Neuron (in vitro differentiated cells): ENCODE data around the gene NECAB3.

Experiments
- H2AFZ ChIP-seq: one replicate; pipeline ENCODE4 v1.6.1; 2013; ENCODE audit warnings: low read depth, mild to moderate bottlenecking, inconsistent platforms, low read length, moderate library complexity
- H3K27me3 ChIP-seq: one replicate; pipeline ENCODE4 v1.6.1; 2013; ENCODE audit warnings: low read length; ENCODE audit not compliant: insufficient read depth
- H3K36me3 ChIP-seq: one replicate; pipeline ENCODE4 v1.6.1; 2013; ENCODE audit warnings: low read length; ENCODE audit not compliant: insufficient read depth
- H3K4me1 ChIP-seq: one replicate; pipeline ENCODE4 v1.6.1; 2013; ENCODE audit warnings: low read length; ENCODE audit not compliant: insufficient read depth
- H3K4me3 ChIP-seq: 2 replicates; pipeline ENCODE4 v1.5.1; 2013; ENCODE audit warnings: mild to moderate bottlenecking, low read length, moderate library complexity
- H3K9me3 ChIP-seq: one replicate; pipeline ENCODE4 v1.6.1; 2013; ENCODE audit warnings: low read length

Gene NECAB3

DNA sequence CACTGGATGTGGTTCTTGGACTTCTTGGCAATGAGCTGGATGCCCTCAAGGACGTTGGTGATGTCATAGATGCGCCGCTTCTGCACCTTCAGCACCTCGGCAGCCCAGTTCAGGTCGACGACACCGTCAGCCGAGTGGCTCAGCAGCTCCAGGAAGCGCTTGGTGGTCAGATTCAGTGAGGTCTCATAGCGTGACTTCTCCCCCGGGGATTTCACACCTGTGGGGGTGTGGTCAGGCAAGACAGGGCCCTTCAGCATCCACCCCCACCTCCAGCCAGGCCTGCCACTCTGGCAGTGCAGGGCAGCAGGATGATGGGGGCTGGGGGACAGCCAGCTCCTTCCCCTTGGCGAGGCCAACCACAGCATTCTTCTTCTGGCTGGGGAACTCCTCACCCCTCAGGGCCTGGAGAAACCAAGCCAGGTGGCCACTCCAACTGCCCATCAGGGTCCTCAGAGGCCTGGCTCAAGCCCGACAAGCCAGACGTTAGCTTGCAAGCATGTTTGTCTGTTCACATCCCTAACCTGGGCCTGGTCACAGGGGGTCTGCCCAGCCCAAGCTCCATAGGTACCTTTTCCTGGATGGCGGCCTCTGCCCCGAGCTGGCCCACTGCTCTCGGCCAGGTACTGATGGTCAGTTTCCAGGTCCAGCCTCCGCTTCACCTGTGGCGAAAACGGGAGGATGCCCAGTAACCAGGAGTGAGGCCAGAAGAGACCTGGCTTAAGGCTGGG is 5.7 kb upstream of the NECAB3 start:
- Histone ChIP-seq H3K9me3 (no peaks in the 10 kb centered on the region), H3K27me3 (no peaks in the 10 kb centered on the region), H3K36me3 (peaks cover 37% of the 10 kb centered on the region), H3K4me1 (peaks cover 28% of the 10 kb centered on the region), H2AFZ (no peak overlapping the region), H3K4me3 (no peak overlapping the region)

DNA sequence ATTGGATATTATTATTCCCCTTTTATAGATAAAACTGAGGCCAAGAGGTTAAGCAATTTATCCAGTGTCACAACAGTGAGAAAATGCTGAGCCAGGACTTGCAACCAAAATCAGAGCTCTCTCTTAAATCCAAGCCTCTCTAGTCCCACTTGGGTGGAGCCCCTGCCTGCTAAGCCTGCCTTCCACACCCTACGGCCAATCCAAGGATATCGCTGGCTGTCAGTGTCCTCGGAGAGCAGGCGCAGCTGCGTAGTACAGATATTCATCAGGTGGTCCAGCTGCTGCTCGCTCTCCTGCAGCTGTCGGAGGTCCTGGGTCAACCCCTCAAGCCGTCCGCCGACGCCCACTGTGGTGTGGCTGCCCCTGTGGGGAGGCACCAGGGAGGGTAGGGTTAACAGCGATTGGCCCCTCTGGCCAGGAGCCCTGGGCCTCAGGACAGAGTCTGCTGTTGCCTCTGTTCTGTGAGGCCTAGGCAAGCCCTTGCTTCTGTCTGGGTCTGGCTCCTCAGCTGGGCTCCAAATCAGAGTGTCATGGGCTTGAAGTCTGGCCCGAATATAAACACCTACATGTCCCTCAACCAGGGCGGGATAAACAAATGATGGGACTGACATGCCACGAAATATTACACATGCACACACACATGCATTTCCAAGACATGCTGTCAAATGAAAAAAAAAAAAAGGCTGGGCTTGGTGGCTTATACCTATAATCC is 3.9 kb upstream of the NECAB3 start:
- peaks cover 32% of the 10 kb centered on the region for H3K4me1 ChIP-seq
- no peak overlapping the region for H3K4me3 ChIP-seq
- H3K36me3 ChIP-seq, result peaks cover 37% of the 10 kb centered on the region
- no peaks in the 10 kb centered on the region for H3K27me3 ChIP-seq
- no peak overlapping the region for H2AFZ ChIP-seq
- no peaks in the 10 kb centered on the region for H3K9me3 ChIP-seq

DNA sequence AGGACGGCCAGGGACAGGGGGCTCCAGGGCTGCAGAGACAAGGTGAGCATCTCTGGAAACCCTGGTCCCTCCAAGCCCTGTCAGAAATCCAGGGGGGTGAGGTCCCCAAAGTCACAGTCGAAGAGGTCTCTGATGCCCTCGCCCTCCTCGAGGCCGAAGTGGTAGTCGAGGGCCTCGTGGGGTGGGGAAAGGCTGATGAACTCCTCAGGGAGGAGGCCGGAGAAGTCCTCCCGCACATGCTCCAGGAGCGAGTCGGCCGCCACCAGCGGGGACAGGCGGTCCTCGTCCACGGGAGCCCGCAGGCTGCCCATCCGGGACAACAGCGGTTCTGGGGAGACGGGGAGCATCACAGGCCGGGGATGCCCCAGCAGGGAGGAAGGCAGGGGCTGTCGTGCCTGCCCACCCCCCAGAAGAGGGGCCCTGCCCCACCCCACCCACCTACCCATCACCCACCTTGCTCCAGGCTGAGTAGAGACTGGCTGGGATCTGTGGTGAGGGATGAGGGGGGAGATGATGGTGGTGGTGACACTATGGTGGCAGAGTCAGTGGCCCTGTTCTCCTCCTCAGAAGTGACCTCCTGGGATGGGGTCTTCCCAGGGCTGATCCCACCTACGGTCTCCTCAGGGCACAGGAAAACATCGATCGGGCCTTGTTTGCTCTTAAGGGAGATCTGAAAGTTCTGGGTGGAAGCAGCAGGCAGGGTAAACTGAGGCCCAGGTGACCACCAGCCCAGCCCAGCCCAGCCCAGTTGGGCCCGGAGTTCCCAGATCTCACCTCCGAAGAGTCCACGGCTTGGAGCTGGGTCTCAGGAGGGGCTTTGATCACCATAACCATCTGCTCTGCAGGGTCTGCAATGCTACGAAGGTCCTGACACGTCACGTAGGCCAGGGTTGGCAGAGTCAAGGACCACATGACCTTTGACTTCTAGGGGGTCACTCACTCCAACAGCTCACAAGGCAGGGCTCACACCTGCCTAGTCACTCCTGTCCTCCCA is 2.7 kb upstream of the NECAB3 start:
- Histone ChIP-seq H3K9me3 (no peaks in the 10 kb centered on the region), H3K4me1 (peaks cover 32% of the 10 kb centered on the region), H3K36me3 (peaks cover 37% of the 10 kb centered on the region), H3K27me3 (no peaks in the 10 kb centered on the region), H3K4me3 (no peak overlapping the region), H2AFZ (no peak overlapping the region)

DNA sequence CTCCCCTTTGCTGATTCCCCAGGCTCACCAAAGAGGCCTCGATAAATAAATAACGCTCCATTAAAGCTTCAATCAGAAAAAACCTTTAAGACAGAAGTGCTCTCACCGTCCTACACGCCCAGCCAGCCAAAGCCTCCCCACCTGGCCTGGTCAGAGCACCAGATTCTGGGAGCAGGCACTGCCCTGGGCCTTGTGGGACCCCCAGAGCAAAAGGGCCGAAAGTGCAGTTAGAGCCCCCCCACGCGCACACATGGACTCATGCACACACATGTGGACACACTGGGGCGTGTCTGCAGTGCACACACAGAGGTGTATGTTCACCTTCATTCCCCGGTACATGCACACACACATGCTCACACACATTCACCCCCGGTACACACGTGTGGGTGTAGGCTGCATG is 1.9 kb upstream of the NECAB3 start:
- Histone ChIP-seq H3K4me1 (peaks cover 32% of the 10 kb centered on the region), H2AFZ (no peak overlapping the region), H3K4me3 (no peak overlapping the region), H3K36me3 (peaks cover 37% of the 10 kb centered on the region), H3K27me3 (no peaks in the 10 kb centered on the region), H3K9me3 (no peaks in the 10 kb centered on the region)

DNA sequence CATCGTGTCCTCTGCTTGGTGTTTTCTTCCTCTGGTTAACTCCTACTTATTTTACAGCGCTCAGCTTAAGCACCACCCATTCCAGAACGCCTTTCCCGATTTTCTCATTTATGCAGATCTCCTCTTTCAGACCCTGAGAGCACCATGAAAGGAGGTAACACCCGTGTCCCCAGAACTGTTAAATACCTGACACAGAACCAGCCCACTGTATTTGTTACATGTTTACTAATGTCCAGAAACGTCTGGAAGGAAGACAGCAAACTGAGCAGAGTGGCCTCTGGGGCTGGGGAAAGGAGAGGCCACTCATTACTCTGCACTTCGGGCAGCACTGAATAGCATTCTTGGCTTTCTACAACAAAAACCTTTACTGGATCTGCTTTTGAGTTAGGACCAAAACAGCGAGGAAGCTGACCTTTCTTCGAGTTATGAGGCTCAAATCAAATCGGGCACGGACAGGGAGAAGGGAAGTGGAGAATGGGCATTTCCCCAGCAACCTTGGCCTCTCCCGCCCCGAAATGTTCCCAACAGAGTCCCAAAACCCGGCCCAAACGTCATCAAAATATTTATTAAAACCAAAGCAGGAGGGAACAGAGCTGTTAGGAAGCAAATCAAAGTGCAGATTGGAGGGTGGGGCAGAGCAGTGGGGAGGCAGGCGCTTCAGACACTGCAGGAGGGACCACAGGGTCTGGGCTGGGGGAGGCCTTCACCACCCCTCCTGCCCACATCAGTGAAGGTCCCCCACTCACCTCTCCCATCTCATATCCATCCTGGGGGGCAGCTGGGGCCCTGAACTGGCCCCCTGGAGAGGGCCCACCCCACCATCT is 1.1 kb upstream of the NECAB3 start:
- Histone ChIP-seq H2AFZ (peak overlapping the region; percentile 66), H3K36me3 (peaks cover 36% of the 10 kb centered on the region), H3K27me3 (no peaks in the 10 kb centered on the region), H3K4me3 (no peak overlapping the region), H3K9me3 (no peaks in the 10 kb centered on the region), H3K4me1 (peaks cover 32% of the 10 kb centered on the region)

DNA sequence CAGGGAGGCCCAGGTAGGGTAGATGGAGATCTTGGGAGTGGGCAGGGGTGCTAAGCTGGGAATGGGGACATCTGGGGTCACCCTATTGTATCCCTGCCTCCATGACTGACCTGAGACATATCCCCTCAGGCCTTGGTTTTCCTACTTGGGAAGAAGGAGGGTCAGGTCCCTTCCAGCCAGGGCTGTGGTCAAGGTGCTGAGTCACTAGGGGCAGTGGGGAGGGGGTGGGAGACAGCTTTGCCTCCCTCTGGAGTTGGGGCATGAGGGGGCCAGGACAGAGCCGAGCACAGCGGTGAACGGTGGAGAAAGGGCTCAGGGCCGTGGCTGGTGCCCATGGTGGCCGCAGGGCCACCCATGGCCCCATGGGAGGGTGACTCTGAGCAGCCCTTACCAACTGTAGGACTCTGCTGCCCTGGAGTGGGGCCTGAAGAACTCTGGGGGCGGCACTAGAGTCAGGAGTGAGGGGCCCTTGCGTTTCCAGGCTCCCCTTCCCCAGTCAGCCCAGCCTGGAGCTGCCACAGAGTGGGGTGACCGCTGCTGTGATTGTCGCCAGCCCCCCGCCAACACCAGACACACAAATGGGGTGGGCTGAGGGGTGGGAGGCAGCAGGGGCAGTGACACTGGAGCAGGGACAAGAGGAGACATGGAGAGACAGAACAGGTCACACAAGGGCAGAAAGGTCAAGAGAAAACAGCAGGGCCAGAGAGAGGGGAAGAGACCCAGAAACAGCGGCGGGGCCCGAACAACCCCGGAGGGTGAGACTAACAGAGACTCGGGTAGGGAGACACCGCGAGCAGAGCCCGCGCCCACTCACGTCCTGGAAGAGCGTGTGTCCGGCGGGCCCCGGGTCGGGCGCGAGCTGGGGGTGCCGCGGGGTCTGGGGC is 576 bp downstream of the NECAB3 start:
- Histone ChIP-seq H3K27me3 (no peaks in the 10 kb centered on the region), H3K4me1 (peaks cover 32% of the 10 kb centered on the region), H3K4me3 (peak overlapping the region; percentile 73), H3K36me3 (peaks cover 33% of the 10 kb centered on the region), H2AFZ (peak overlapping the region; percentile 30), H3K9me3 (no peaks in the 10 kb centered on the region)

DNA sequence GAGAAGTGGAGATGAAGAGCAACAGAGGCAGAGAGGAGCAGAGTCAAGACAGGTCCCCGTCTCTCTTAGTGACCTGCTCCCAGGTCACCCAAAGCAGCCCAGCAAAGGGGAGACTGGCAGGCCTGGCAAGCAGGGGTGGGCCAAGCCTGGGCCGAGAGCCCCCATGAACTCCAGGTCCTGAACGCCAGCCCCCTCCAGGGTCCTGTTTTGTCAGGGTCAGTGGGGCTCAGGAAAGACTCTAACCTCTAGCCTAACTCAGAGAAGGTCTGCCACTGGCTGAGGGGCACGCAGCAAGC is 1.2 kb downstream of the NECAB3 start:
- no peak overlapping the region for H2AFZ ChIP-seq
- peaks cover 32% of the 10 kb centered on the region for H3K4me1 ChIP-seq
- no peaks in the 10 kb centered on the region for H3K27me3 ChIP-seq
- H3K4me3 ChIP-seq, result peak overlapping the region; percentile 73
- peaks cover 31% of the 10 kb centered on the region for H3K36me3 ChIP-seq
- H3K9me3 ChIP-seq, result no peaks in the 10 kb centered on the region

DNA sequence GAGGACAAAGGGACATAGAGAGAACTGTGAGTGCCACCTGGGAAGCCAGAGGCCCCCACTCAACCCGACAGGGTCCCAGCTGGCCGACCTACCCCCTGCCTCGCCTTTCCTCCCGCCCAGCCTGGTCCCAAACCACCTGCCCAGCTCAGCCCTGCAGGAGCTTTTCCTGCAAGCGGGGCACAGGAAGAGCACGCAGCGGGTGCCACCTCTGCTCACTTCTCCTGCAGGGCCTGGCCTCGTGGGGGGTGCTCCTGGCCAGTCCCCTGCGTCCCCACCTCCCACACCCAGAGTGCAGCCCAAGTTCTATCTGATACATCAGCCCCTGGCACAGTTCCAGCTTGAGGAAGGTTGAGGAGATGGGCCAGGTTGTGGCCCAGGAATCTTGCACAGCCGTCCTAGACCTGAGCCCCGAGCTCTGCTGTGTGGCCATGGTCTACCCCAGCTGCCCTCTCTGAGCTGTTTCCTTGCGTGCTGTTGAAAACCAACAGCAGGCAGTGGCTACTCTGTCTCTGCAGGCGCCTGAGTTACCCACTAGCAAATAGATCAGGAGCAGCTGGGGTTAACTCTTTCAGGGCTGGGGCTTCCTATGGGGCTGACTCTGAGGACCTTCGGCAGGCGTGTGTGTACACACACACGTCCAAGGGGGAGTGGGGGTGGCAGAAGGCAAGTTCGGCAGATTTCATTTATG is 1.7 kb downstream of the NECAB3 start:
- Histone ChIP-seq H3K9me3 (no peaks in the 10 kb centered on the region), H3K27me3 (no peaks in the 10 kb centered on the region), H3K4me1 (peaks cover 32% of the 10 kb centered on the region), H3K36me3 (peaks cover 28% of the 10 kb centered on the region), H2AFZ (no peak overlapping the region), H3K4me3 (no peak overlapping the region)

DNA sequence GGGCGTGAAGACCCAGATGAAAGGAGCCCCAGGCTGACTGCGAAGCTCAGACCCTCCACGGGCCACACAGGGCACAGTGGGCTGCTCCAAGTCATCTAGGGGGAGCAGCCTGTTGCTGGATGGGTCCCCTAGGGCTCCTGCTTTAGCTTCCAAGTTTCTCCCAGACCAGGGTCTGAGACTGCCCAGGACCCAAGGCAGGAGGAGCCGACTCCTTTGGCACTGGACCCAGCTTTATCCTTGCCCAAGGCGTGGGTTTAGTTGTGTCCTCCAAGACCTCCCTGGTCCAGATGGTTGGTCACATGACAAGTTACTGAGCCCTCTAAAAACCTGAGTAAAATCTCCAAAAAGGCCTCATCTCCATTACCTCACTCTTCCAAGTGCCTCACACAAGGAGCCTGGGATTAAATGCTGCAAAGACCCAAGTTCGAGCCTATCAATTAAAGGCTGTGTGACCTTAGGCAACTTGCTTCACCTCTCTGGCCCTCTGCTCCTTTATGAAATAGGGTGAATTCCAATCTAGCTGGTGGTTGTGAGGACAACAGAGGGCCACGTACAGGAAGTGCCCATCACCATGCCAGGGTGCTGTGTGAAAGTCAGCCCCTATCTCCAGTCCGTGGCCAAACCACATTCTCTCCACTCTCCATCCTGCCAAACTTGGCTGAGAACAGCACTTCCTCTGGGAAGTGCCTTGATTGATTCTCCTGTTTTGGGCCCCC is 2.5 kb downstream of the NECAB3 start:
- no peaks in the 10 kb centered on the region for H3K9me3 ChIP-seq
- H3K4me1 ChIP-seq, result peaks cover 32% of the 10 kb centered on the region
- H3K4me3 ChIP-seq, result no peak overlapping the region
- H3K36me3 ChIP-seq, result peaks cover 21% of the 10 kb centered on the region
- no peaks in the 10 kb centered on the region for H3K27me3 ChIP-seq
- no peak overlapping the region for H2AFZ ChIP-seq

DNA sequence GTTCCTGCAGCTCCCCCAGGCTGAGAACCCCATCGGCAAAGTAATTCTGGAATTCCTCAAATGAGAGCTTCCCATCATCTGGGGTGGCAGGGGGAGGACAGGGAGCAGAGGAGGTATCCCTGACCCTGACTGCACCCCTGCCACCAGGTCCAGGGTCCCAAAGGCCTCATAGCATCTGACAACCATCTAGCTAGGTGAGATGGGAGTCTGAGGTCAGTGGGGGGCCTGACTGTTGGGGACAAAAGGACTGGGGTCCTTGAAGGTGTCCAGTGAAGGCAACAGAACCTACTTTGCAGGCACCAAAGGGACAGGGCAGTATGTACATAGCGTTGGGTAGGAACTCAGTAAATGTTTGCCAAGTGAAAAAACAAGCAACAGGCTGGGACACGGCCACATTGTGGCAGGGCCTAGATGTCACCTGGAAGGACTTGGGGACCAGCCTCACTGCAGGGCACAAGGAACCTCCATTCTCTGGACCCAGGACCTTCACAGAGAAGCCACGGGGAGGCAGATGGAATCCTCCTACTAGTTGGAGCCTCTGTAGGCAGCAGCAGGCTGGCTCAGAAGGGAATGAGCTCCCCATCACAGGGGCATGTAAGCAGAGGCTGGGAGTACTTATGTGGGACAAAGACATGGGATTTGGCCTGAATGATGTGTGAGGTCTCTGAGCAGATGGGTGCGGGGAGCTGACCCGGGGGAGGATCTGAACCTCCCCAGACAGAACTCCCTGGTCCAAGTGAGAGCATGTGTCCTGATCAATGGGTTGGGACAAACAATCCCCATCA is 3.3 kb downstream of the NECAB3 start:
- H3K4me1 ChIP-seq, result peaks cover 24% of the 10 kb centered on the region
- H3K36me3 ChIP-seq, result peaks cover 15% of the 10 kb centered on the region
- no peak overlapping the region for H3K4me3 ChIP-seq
- no peaks in the 10 kb centered on the region for H3K9me3 ChIP-seq
- H2AFZ ChIP-seq, result no peak overlapping the region
- H3K27me3 ChIP-seq, result no peaks in the 10 kb centered on the region
